Neural cell (in vitro differentiated cells): ENCODE measurements around the gene EVI2A. TPM values are rescaled to one million over a fixed set of nuclear protein-coding genes. Genes with fewer than 3 reads are reported as not detected.

Experiments
- H2AFZ ChIP-seq: fragments of 200-600, 300-800 bp; sonication (generic), shearing (Covaris generic); 2 replicates; pipeline ENCODE4 v1.6.0; 2014; ENCODE audit warnings: low read depth, mild to moderate bottlenecking, antibody characterized with exemption, low read length, moderate library complexity
- H3F3A ChIP-seq: fragments of 200-600 bp; shearing (Covaris generic); 2 replicates; pipeline ENCODE4 v1.6.1; 2016; ENCODE audit warnings: mild to moderate bottlenecking, moderate library complexity, mixed read lengths, antibody characterized with exemption, low read length; ENCODE audit not compliant: insufficient read depth, poor library complexity, severe bottlenecking
- H3K27ac ChIP-seq: fragments of 200-600, 300-800 bp; sonication (generic), shearing (Covaris generic); 2 replicates; pipeline ENCODE4 v1.5.1; 2014; ENCODE audit warnings: mild to moderate bottlenecking, low read length, moderate library complexity
- H3K27me3 ChIP-seq: fragments of 300-800, 200-600 bp; sonication (generic), shearing (Covaris generic); 2 replicates; pipeline ENCODE4 v1.6.0; 2014; ENCODE audit warnings: mild to moderate bottlenecking, low read depth, low read length, moderate library complexity; ENCODE audit not compliant: insufficient read depth
- H3K36me3 ChIP-seq: fragments of 300-800, 200-600 bp; sonication (generic), shearing (Covaris generic); 2 replicates; pipeline ENCODE4 v1.5.1; 2014; ENCODE audit warnings: mild to moderate bottlenecking, antibody characterized with exemption, low read length, moderate library complexity; ENCODE audit not compliant: insufficient read depth
- H3K4me2 ChIP-seq: fragments of 300-800, 200-600 bp; sonication (generic), shearing (Covaris generic); 2 replicates; pipeline ENCODE4 v1.6.0; 2014; ENCODE audit warnings: mild to moderate bottlenecking, low read length
- H3K4me3 ChIP-seq: fragments of 300-800, 200-600 bp; sonication (generic), shearing (Covaris generic); 2 replicates; pipeline ENCODE4 v1.5.1; 2014; ENCODE audit warnings: mild to moderate bottlenecking, low read length, moderate library complexity
- H3K79me2 ChIP-seq: fragments of 200-600 bp; shearing (Covaris generic); replicated peaks from 2 replicates; pipeline ENCODE4 v1.6.0; 2014; ENCODE audit warnings: mild to moderate bottlenecking, low read length, moderate library complexity; ENCODE audit not compliant: insufficient read depth
- H3K9ac ChIP-seq: fragments of 300-800, 200-600 bp; sonication (generic), shearing (Covaris generic); 2 replicates; pipeline ENCODE4 v1.6.1; 2016; ENCODE audit warnings: mild to moderate bottlenecking, low read length, mixed read lengths
- H3K9me2 ChIP-seq: fragments of 200-600 bp; shearing (Covaris generic); 2 replicates; pipeline ENCODE4 v1.6.1; 2016; ENCODE audit warnings: mild to moderate bottlenecking, low read length, mixed read lengths; ENCODE audit not compliant: insufficient read depth
- H3K9me3 ChIP-seq: fragments of 200-600, 300-800 bp; sonication (generic), shearing (Covaris generic); 2 replicates; pipeline ENCODE4 v1.6.1; 2016; ENCODE audit warnings: mild to moderate bottlenecking, mixed run types, low read length, moderate library complexity, mixed read lengths
- H4K20me1 ChIP-seq: fragments of 200-600 bp; shearing (Covaris generic); 2 replicates; pipeline ENCODE4 v1.6.1; 2016; ENCODE audit warnings: mild to moderate bottlenecking, mixed run types; ENCODE audit not compliant: insufficient read depth
- CTCF ChIP-seq: fragments of 450-650 bp; IDR thresholded peaks from 2 replicates; pipeline ENCODE4 v1.5.1; 2014; ENCODE audit warnings: antibody characterized with exemption, mild to moderate bottlenecking, moderate library complexity; ENCODE audit not compliant: poor library complexity, severe bottlenecking
- EP300 ChIP-seq: fragments of 450-650 bp; conservative IDR thresholded peaks from 2 replicates; pipeline ENCODE4 v1.6.1; 2014; ENCODE audit warnings: antibody characterized with exemption, mild to moderate bottlenecking, moderate library complexity; ENCODE audit not compliant: poor library complexity, severe bottlenecking
- EZH2 ChIP-seq: fragments of 200-600, 300-800 bp; shearing (Covaris generic), sonication (generic); IDR thresholded peaks from 2 replicates; pipeline ENCODE4 v1.6.1; 2014; ENCODE audit warnings: antibody characterized with exemption, low read length, borderline replicate concordance, mild to moderate bottlenecking; ENCODE audit not compliant: insufficient read depth, poor library complexity, severe bottlenecking
- MXI1 ChIP-seq: fragments of 450-650 bp; conservative IDR thresholded peaks from 2 replicates; pipeline ENCODE4 v1.6.1; 2014; ENCODE audit warnings: antibody characterized with exemption, mild to moderate bottlenecking; ENCODE audit not compliant: poor library complexity, severe bottlenecking
- POLR2AphosphoS5 ChIP-seq: IDR thresholded peaks from 2 replicates; pipeline ENCODE4 v1.6.1; 2012
- RAD21 ChIP-seq: fragments of 450-650 bp; conservative IDR thresholded peaks from 2 replicates; pipeline ENCODE4 v1.6.1; 2014; ENCODE audit warnings: antibody characterized with exemption, mild to moderate bottlenecking, moderate library complexity
- SMC3 ChIP-seq: fragments of 450-650 bp; conservative IDR thresholded peaks from 2 replicates; pipeline ENCODE4 v1.6.1; 2014; ENCODE audit warnings: antibody characterized with exemption, mild to moderate bottlenecking, moderate library complexity; ENCODE audit not compliant: poor library complexity
- TAF1 ChIP-seq: IDR thresholded peaks from 2 replicates; pipeline ENCODE4 v1.6.1; 2012; ENCODE audit warnings: low read depth
- polyA plus RNA-seq: library from polyadenylated mRNA; depleted of rRNA; stranded (reverse); fragments of >200 nt; gene quantifications from 2 replicates; pipeline ENCODE4 v1.2.3, GENCODE V29; 2014
- TF ChIP-seq, protein P1 (sequence below): IDR thresholded peaks from 2 replicates; pipeline ENCODE4 v1.6.1; 2012; ENCODE audit warnings: borderline replicate concordance

Gene EVI2A
- polyA plus RNA-seq, 1 donor from 2014 or later = not detected

GRCh38 chr17:31310260-31310659 lies 11.2 kb downstream of the EVI2A start:
- no peak overlapping the region for H2AFZ ChIP-seq
- H3K4me2 ChIP-seq = no peak overlapping the region
- no peaks in the 10 kb centered on the region for H3K9me2 ChIP-seq
- H4K20me1 ChIP-seq = no peaks in the 10 kb centered on the region
- no peaks in the 10 kb centered on the region for H3K79me2 ChIP-seq
- H3K9me3 ChIP-seq = no peaks in the 10 kb centered on the region
- TF ChIP-seq EZH2 (no peak), MXI1 (no peak), POLR2AphosphoS5 (no peak)
- no peaks in the 10 kb centered on the region for H3F3A ChIP-seq
- no peak overlapping the region for H3K4me3 ChIP-seq
- no peak overlapping the region for H3K9ac ChIP-seq
- no peaks in the 10 kb centered on the region for H3K36me3 ChIP-seq
- H3K27ac ChIP-seq = no peak overlapping the region
- H3K27me3 ChIP-seq = no peaks in the 10 kb centered on the region

DNA sequence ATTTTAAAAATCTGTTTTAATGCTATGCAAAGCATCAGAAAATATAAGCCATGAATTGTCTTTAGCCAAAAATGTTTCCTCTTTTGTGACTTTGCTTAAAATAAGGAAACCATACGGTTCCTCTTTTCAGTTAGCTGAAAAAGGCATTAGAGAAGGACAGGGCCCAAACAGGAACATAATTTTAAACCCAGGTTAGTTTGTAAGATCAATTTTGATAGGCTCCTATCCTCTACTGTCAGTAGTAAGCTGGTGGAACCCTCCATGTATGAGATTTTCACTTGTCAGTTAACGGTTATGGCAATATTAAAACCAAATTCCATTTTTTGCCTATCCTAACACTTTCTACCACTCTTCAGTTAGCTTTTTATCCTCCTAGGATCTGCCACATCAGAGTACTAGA lies 11.9 kb downstream of the EVI2A start:
- no peaks in the 10 kb centered on the region for H3F3A ChIP-seq
- H3K9me2 ChIP-seq = no peaks in the 10 kb centered on the region
- no peak overlapping the region for H3K9ac ChIP-seq

More for the DNA sequence above, 11.9 kb downstream of the EVI2A start:
- no peak for TF ChIP-seq MXI1
- no peak for TF ChIP-seq RAD21
- TF ChIP-seq, protein P1, sequence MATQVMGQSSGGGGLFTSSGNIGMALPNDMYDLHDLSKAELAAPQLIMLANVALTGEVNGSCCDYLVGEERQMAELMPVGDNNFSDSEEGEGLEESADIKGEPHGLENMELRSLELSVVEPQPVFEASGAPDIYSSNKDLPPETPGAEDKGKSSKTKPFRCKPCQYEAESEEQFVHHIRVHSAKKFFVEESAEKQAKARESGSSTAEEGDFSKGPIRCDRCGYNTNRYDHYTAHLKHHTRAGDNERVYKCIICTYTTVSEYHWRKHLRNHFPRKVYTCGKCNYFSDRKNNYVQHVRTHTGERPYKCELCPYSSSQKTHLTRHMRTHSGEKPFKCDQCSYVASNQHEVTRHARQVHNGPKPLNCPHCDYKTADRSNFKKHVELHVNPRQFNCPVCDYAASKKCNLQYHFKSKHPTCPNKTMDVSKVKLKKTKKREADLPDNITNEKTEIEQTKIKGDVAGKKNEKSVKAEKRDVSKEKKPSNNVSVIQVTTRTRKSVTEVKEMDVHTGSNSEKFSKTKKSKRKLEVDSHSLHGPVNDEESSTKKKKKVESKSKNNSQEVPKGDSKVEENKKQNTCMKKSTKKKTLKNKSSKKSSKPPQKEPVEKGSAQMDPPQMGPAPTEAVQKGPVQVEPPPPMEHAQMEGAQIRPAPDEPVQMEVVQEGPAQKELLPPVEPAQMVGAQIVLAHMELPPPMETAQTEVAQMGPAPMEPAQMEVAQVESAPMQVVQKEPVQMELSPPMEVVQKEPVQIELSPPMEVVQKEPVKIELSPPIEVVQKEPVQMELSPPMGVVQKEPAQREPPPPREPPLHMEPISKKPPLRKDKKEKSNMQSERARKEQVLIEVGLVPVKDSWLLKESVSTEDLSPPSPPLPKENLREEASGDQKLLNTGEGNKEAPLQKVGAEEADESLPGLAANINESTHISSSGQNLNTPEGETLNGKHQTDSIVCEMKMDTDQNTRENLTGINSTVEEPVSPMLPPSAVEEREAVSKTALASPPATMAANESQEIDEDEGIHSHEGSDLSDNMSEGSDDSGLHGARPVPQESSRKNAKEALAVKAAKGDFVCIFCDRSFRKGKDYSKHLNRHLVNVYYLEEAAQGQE = no peak
- TF ChIP-seq POLR2AphosphoS5 = no peak
- no peak for TF ChIP-seq TAF1
- no peak for TF ChIP-seq SMC3
- TF ChIP-seq CTCF = no peak
- no peak for TF ChIP-seq EZH2
- TF ChIP-seq EP300 = no peak
- H3K79me2 ChIP-seq = no peaks in the 10 kb centered on the region
- H4K20me1 ChIP-seq = no peaks in the 10 kb centered on the region
- no peak overlapping the region for H3K4me2 ChIP-seq
- H3K27ac ChIP-seq = no peak overlapping the region
- no peak overlapping the region for H3K4me3 ChIP-seq
- H3K27me3 ChIP-seq = no peaks in the 10 kb centered on the region
- no peaks in the 10 kb centered on the region for H3K36me3 ChIP-seq
- no peaks in the 10 kb centered on the region for H3K9me3 ChIP-seq
- H2AFZ ChIP-seq = no peak overlapping the region
